Aorta (tissue), 5 donors: ENCODE measurements around the gene AGXT. TPM values are rescaled to one million over a fixed set of nuclear protein-coding genes. Genes with fewer than 3 reads are reported as not detected.

Experiments used
- ATAC-seq: fragments of 200-7000 bp; cut with Tn5 transposase; one replicate; pipeline ENCODE4 v1.9.1; 2022; ENCODE audit warnings: moderate library complexity; ENCODE audit not compliant: low FRiP score
- DNase-seq, 2 donors: peaks; one replicate each; pipeline ENCODE4 v3.0.0-alpha.2; 2020
- H3K27ac ChIP-seq, 2 donors: one replicate each; pipeline ENCODE4 v1.5.1; 2013; ENCODE audit warnings: low read length in 2 of 2, mild to moderate bottlenecking in 2 of 2, moderate library complexity in 2 of 2, control low read depth in 1 of 2, inconsistent platforms in 1 of 2, low read depth in 1 of 2
- H3K27me3 ChIP-seq, 2 donors: one replicate each; pipeline ENCODE4 v1.6.1; 2013; ENCODE audit warnings: control low read depth in 1 of 2, low read length in 1 of 2, mild to moderate bottlenecking in 1 of 2, moderate library complexity in 1 of 2; ENCODE audit not compliant: insufficient read depth in 2 of 2, control insufficient read depth in 1 of 2
- H3K36me3 ChIP-seq, 2 donors: one replicate each; pipeline ENCODE4 v1.6.1; 2013; ENCODE audit warnings: control low read depth in 1 of 2, low read length in 1 of 2, mild to moderate bottlenecking in 1 of 2; ENCODE audit not compliant: insufficient read depth in 2 of 2, control insufficient read depth in 1 of 2
- H3K4me1 ChIP-seq, 2 donors: one replicate each; pipeline ENCODE4 v1.6.1; 2013; ENCODE audit warnings: low read length in 2 of 2, control low read depth in 1 of 2, mild to moderate bottlenecking in 1 of 2, moderate library complexity in 1 of 2; ENCODE audit not compliant: insufficient read depth in 2 of 2, control insufficient read depth in 1 of 2
- H3K4me3 ChIP-seq, 2 donors: one replicate each; pipeline ENCODE4 v1.5.1; 2013; ENCODE audit warnings: low read length in 2 of 2, control low read depth in 1 of 2, mild to moderate bottlenecking in 1 of 2
- H3K9me3 ChIP-seq: one replicate; pipeline ENCODE4 v1.6.1; 2013; ENCODE audit warnings: mild to moderate bottlenecking, low read length; ENCODE audit not compliant: control insufficient read depth
- WGBS, 2 donors: extraction: QIAGEN DNeasy Blood & Tissue Kit; methylation state at CpG; one replicate each; pipeline ENCODE4 v1.1.7; 2013; 5-methylcytosine and 5-hydroxymethylcytosine counted together
- intact Hi-C, 2 donors: fragments of 100-400 bp; cut with DNase I; formaldehyde crosslinking; loops; one replicate each; pipeline versions ENCODE4 v1.14.2 to v1.15.0; 2022
- polyA plus RNA-seq, 2 donors: library from polyadenylated mRNA; stranded (reverse); fragments of 200-250 nt; gene quantifications; one replicate each; pipeline ENCODE4 v1.2.3, GENCODE V29; 2013
- total RNA-seq, 2 donors: library from RNA; stranded (reverse); fragmentation: NEBNext Ultra II Directional; extraction: Animal tissue kit (Norgen Biotek cat#: 25700); gene quantifications; one replicate each; pipeline ENCODE4 v1.2.1, GENCODE V29; 2021
- donor health status: healthy with polysubstance abuse.
- donor health status: Bipolar disorder and iron deficiency.
- donor health status: DM: no; HTN: no; CAD: no.
- donor health status: DM: no; HTN: no; CAD: no.
- donor health status: DM: yes; HTN: yes; CAD: no.

AGXT gene
- total and polyA plus RNA-seq, 4 donors: not detected

DNA sequence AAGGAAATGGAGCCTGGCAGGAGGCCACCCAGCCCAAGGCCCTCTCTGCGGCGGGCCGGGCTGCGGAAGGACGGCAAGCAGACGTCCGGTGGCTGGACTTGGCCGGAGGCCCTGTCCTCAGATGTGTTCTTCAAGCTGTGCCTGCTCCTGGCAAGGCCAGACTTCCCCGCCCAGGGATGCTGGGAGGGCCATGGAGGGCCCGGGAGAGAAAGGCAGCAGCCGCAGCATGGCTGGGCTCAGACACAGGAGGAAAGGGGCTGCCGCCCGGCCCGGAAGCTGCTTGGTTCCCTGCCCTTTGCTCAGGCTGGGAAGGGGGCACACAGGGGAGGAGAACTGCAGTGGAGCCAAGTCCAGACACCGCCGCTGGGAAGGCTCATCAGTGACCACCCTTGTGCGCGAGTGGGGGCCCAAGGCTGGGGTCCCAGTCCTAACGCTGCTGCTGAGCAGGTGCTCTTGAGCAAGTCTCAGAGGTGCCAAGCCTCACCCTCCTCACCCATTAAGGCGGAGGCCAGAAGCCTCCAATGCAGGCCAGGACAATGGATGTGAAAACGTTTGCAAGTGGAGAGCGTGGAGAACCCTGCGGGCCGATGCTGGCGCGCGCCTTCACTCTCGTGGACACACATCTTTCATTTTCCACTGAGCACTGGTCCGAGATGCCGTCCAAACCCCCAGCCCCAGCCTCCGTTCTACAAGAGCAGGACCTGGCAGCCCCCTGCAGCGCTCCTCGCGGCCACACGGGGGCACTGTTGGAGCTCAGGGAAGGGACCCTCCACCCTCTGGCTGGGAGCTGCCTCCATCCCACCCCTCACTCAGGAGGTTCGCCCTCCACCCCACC lies 45.4 kb downstream of the AGXT start:
- Histone ChIP-seq H3K27me3 (no peaks in the 10 kb centered on the region), H3K9me3 (no peaks in the 10 kb centered on the region), H3K4me3 (no peak overlapping the region), H3K4me1 (no peaks in the 10 kb centered on the region), H3K27ac (no peak overlapping the region), H3K36me3 (no peaks in the 10 kb centered on the region)
- intact Hi-C loops: loop anchor here in 1 of 2 donors (10.0 kb wide), 1 partner anchor 141 kb away; no protein-coding TSS in a partner anchor
- peak; percentile 87 to 90 for DNase-seq
- peak; percentile 80 for ATAC-seq
- WGBS, 2 donors: 19 to 24% methylated on average over 31 to 36 of the region's 36 CpGs

GRCh38 chr2:240914645-240915525 lies 46.3 kb downstream of the AGXT start:
- no peaks in the 10 kb centered on the region for H3K27me3 ChIP-seq
- ATAC-seq (no peak), DNase-seq (peak; percentile 44 to 63)
- no peaks in the 10 kb centered on the region for H3K4me1 ChIP-seq
- intact Hi-C loops: loop anchor here in 1 of 2 donors (5.0 to 10.0 kb wide), 2 partner anchors 77 to 140 kb away; no protein-coding TSS in a partner anchor
- no peaks in the 10 kb centered on the region for H3K9me3 ChIP-seq
- no peak overlapping the region for H3K4me3 ChIP-seq
- H3K27ac ChIP-seq: no peak overlapping the region
- no peaks in the 10 kb centered on the region for H3K36me3 ChIP-seq
- WGBS, 2 donors: 51 to 58% methylated on average over 22 to 25 of the region's 25 CpGs

- intact Hi-C loops: loop anchor here in 1 of 2 donors (5.0 to 10.0 kb wide), 2 partner anchors 77 to 139 kb away; no protein-coding TSS in a partner anchor
- peak; percentile 40 to 72 for DNase-seq
- no peak overlapping the region for H3K27ac ChIP-seq
- no peaks in the 10 kb centered on the region for H3K4me1 ChIP-seq
- ATAC-seq: no peak
- no peak overlapping the region for H3K4me3 ChIP-seq
- H3K9me3 ChIP-seq: no peaks in the 10 kb centered on the region
- 30 to 34% methylated on average over 30 to 34 of the region's 34 CpGs for WGBS, 2 donors
- H3K36me3 ChIP-seq: no peaks in the 10 kb centered on the region
- no peaks in the 10 kb centered on the region for H3K27me3 ChIP-seq
Observed at GRCh38 chr2:240915526-240916341, 47.1 kb downstream of the AGXT start.

DNA sequence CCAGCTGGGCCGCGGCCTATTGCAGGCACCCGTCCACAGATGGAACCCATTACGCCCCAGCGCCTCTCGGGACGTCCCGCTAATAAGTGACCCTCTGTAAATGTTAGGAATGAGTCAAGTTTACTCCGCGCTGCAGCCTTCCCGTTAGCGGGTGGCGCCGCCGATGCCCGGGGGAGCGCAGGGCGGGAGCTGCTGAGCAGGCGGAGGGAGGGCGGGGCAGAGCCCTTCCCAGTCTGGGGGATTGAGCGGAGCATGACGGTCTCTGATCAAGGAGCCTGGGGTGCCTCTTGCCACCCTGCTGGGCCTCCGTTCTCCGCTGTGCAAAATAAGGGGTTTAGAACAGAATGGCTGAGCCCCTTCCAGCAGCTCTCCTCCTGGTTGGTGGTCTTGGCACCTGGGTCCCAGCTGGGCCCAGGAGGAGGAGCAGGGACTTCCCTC lies 48.0 kb downstream of the AGXT start:
- Histone ChIP-seq H3K27ac (no peak overlapping the region), H3K36me3 (no peaks in the 10 kb centered on the region), H3K9me3 (no peaks in the 10 kb centered on the region), H3K27me3 (no peaks in the 10 kb centered on the region), H3K4me3 (no peak overlapping the region), H3K4me1 (no peaks in the 10 kb centered on the region)
- peak; percentile 86 to 91 for DNase-seq
- ATAC-seq: peak; percentile 53
- intact Hi-C loops: loop anchor here in 1 of 2 donors (5.0 to 10.0 kb wide), 2 partner anchors 76 to 138 kb away; no protein-coding TSS in a partner anchor
- 5 to 7% methylated on average over 22 to 24 of the region's 24 CpGs for WGBS, 2 donors

GRCh38 chr2:240917009-240917683 lies 48.5 kb downstream of the AGXT start:
- 90% methylated on average over 19 to 20 of the region's 20 CpGs for WGBS, 2 donors
- intact Hi-C loops: loop anchor here in 1 of 2 donors (5.0 to 10.0 kb wide), 2 partner anchors 75 to 138 kb away; no protein-coding TSS in a partner anchor
- Histone ChIP-seq H3K27ac (no peak overlapping the region), H3K9me3 (no peaks in the 10 kb centered on the region), H3K27me3 (no peaks in the 10 kb centered on the region), H3K4me1 (no peaks in the 10 kb centered on the region), H3K36me3 (no peaks in the 10 kb centered on the region), H3K4me3 (no peak overlapping the region)
- DNase-seq (peak; percentile 49 to 75), ATAC-seq (no peak)

DNA sequence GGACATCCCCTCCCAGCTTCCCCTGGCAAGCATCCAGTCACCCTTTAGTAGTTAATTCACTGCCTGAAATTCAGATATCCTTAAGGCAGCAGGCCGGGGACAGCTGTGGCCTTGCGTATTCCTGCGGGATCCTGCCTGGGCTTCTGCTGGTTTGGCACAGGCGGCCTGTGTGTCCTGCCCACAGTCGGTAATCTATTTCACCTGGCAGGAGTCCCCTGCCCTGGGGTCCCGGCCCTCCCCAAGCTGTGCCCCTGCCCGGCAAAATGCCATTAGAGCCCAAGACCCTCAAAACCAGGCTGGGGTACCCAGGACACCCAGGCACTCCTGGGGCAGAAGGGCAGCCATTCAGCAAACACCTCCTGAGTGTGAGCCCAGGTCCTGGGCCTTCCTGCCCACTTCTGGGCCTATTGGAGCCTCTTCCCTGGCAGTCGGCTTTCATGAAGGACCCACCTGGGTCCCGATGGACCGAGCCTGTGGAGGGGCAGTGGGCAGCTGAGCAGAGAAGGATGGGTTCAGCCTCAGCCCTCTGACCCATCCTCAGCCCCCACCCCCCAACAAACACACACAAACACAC lies 49.1 kb downstream of the AGXT start:
- Histone ChIP-seq H3K4me3 (no peak overlapping the region), H3K27ac (no peak overlapping the region), H3K9me3 (no peaks in the 10 kb centered on the region), H3K36me3 (no peaks in the 10 kb centered on the region), H3K27me3 (no peaks in the 10 kb centered on the region), H3K4me1 (no peaks in the 10 kb centered on the region)
- intact Hi-C loops: loop anchor here in 1 of 2 donors (5.0 to 10.0 kb wide), 2 partner anchors 75 to 137 kb away; no protein-coding TSS in a partner anchor
- DNase-seq (peak; percentile 34 to 70), ATAC-seq (no peak)
- WGBS, 2 donors: 88 to 89% methylated on average over 10 of the region's 10 CpGs

DNA sequence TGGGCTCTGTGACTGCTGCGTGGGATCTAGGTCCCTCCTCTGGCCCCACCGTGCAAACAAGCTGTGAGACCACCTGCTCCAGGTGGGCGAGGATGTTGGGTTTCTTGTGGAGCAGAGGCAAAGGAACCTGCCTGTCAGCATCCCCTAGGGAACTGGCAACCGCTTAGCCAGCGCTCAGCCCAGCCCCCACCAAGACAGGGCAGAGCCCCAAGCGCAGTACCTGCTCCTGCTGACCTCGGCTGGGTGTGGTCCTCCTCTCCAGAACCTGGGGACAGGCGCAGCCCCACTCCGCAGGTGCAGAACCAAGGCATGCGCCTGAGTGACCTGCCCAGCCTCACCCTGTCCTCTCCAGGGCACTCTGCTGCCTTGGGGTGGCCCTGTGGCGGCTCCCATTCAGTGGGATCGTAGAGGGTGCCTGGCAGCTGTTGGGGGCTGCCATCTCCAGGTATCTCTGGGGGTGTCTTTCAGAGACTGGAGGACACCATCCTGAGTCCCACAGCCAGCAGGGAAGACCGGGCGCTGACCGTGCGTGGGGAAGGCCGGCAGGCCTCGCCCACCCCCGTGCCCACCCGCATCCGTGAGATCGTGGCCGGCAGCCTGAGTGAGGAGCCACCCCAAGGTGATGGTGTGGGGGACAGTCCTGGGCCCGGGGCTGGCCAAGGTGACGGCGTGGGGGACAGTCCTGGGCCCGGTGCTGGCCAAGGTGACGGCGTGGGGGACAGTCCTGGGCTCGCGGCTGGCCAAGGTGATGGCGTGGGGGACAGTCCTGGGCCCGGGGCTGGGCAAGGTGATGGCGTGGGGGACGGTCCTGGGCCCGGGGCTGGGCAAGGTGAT lies 49.9 kb downstream of the AGXT start:
- DNase-seq (peak; percentile 50 to 75), ATAC-seq (no peak)
- Histone ChIP-seq H3K27me3 (no peaks in the 10 kb centered on the region), H3K27ac (no peak overlapping the region), H3K36me3 (no peaks in the 10 kb centered on the region), H3K4me3 (no peak overlapping the region), H3K4me1 (no peaks in the 10 kb centered on the region), H3K9me3 (no peaks in the 10 kb centered on the region)
- WGBS, 2 donors: 93 to 94% methylated on average over 36 of the region's 36 CpGs
- intact Hi-C loops: loop anchor here in 1 of 2 donors (5.0 to 10.0 kb wide), 2 partner anchors 74 to 136 kb away; no protein-coding TSS in a partner anchor
